HG03039 (cell line): Measurements from ENCODE around the gene ARHGEF7.

Experiments
- ATAC-seq: cut with Tn5 transposase; IDR thresholded peaks from one replicate; pipeline ENCODE4 v1.9.1; 2021; ENCODE audit warnings: mild to moderate bottlenecking, moderate library complexity; ENCODE audit not compliant: unreplicated experiment

Gene ARHGEF7

GRCh38 chr13:111339366-111340143 lies 224.4 kb downstream of the ARHGEF7 start:
- ATAC-seq = no peak

GRCh38 chr13:111341886-111342285 lies 226.8 kb downstream of the ARHGEF7 start:
- no peak for ATAC-seq

GRCh38 chr13:111342721-111343120 lies 227.6 kb downstream of the ARHGEF7 start:
- no peak for ATAC-seq

GRCh38 chr13:111343186-111343805 lies 228.2 kb downstream of the ARHGEF7 start:
- ATAC-seq = no peak

- no peak for ATAC-seq
Observed at GRCh38 chr13:111344471-111345191, 229.5 kb downstream of the ARHGEF7 start.

GRCh38 chr13:111345682-111346081 lies 230.6 kb downstream of the ARHGEF7 start:
- no peak for ATAC-seq

- no peak for ATAC-seq
Observed at GRCh38 chr13:111346101-111346680, 231.1 kb downstream of the ARHGEF7 start.

GRCh38 chr13:111347438-111347837 lies 232.3 kb downstream of the ARHGEF7 start:
- ATAC-seq = no peak

- ATAC-seq = no peak
Observed at GRCh38 chr13:111353508-111353907, 238.4 kb downstream of the ARHGEF7 start.

- no peak for ATAC-seq
Observed at GRCh38 chr13:111354789-111355188, 239.7 kb downstream of the ARHGEF7 start.
